Esophagus muscularis mucosa (tissue), 4 donors: Measurements from ENCODE around the gene GMDS.

Experiments used
- EP300 ChIP-seq: sonication (generic); formaldehyde crosslinking; IDR thresholded peaks from one replicate; pipeline ENCODE4 v1.6.1; 2017; ENCODE audit warnings: antibody characterized with exemption
- POLR2A ChIP-seq: fragments of 450-650 bp; IDR thresholded peaks from one replicate; pipeline ENCODE4 v1.6.1; 2017; ENCODE audit warnings: antibody characterized with exemption, moderate library complexity, mild to moderate bottlenecking, low read depth
- POLR2AphosphoS5 ChIP-seq, 2 donors: sonication (generic); formaldehyde crosslinking; IDR thresholded peaks; one replicate each; pipeline ENCODE4 v1.6.1; 2017; ENCODE audit warnings: antibody characterized with exemption in 2 of 2
- TF ChIP-seq, protein P1 (sequence below), 3 experiments: fragments of 200-600 bp in 2 of 3; fragments of 450-650 bp in 1 of 3; sonication (generic) in 2 of 3; IDR thresholded peaks; one replicate each; pipeline ENCODE4 v1.5.1; 2017 to 2019; ENCODE audit warnings: antibody characterized with exemption in 3 of 3, mild to moderate bottlenecking in 2 of 3, moderate library complexity in 1 of 3

DNA sequence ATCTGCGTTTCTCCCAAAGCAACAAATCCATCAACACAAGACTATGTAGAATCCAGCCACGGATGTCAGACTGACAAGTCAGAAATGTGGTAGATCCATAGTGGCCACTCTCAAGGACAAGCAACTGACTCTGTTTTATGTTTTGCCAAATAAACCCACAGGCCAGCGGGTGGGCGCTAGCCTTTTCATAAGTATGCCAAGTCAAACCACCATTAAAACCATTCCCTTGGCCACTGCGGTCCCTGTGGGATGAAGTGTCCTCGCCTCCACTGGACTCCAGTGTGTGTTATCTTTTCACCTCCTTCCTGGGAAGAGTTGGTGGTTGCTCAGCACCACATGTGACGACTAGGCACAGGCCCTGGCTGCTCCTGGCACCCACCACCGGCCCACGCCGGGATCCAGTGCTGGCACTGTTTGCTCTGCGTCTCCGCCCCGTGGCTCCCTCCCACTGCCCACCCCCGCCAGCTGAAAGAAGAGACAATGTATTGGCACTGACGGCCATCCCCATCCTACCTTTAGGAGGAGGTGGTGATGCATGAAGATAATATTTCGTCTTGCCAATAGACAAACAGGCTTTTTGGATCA is 532.3 kb downstream of the GMDS start:
- no peak for TF ChIP-seq POLR2AphosphoS5 (IDR thresholded peaks at IDR 0.05)
- TF ChIP-seq, protein P1, sequence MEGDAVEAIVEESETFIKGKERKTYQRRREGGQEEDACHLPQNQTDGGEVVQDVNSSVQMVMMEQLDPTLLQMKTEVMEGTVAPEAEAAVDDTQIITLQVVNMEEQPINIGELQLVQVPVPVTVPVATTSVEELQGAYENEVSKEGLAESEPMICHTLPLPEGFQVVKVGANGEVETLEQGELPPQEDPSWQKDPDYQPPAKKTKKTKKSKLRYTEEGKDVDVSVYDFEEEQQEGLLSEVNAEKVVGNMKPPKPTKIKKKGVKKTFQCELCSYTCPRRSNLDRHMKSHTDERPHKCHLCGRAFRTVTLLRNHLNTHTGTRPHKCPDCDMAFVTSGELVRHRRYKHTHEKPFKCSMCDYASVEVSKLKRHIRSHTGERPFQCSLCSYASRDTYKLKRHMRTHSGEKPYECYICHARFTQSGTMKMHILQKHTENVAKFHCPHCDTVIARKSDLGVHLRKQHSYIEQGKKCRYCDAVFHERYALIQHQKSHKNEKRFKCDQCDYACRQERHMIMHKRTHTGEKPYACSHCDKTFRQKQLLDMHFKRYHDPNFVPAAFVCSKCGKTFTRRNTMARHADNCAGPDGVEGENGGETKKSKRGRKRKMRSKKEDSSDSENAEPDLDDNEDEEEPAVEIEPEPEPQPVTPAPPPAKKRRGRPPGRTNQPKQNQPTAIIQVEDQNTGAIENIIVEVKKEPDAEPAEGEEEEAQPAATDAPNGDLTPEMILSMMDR (IDR thresholded peaks at IDR 0.05): no peak
- no peak for TF ChIP-seq POLR2A
- no peak for TF ChIP-seq EP300
